ENCODE results near the gene TAS1R3.

DNA sequence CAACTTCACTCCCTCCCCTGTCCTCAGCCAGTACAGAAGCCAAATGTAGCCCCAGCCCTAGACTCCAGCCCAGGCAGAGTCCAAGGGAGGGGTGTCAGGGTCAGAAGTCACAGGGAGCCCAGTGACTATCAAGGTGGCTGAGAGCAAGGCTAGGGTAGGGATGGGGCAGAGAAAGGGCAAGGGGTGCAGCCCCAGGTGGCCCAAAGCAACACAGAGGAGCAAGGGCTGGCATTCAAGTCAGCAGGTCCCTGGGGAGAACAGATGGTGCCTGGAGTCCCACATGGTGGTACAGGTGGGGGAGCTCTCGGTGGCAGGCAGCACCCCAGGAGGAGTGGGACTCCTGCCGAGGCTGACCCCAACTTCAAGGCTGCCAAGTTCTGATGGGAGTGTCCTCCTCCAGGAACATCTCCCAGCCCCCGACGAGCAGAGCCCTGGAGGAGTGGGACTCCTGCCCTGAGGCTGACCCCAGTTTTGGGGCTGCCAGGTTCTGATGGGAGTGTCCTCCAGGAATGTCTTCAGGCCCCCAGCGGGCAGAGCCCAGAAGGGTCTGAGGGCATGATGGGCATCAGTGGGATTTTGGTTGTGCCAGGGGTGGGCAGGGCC lies 21.8 kb downstream of the TAS1R3 start:
- TF ChIP-seq SP1 (IDR thresholded peaks at IDR 0.05), result no peak
- TF ChIP-seq TARDBP (IDR thresholded peaks at IDR 0.05), result no peak
- no peak for TF ChIP-seq FOXM1 (IDR thresholded peaks at IDR 0.05; ENCODE audit: borderline replicate concordance)
- TF ChIP-seq SUZ12 (IDR thresholded peaks at IDR 0.05), result no peak
- TF ChIP-seq ELF4 (IDR thresholded peaks at IDR 0.05), result no peak
- no peak for TF ChIP-seq BHLHE40 (IDR thresholded peaks at IDR 0.05; ENCODE audit: borderline replicate concordance)
- TF ChIP-seq CTBP1 (IDR thresholded peaks at IDR 0.05; ENCODE audit: borderline replicate concordance), result no peak
- no peak for TF ChIP-seq FOXA1 (IDR thresholded peaks at IDR 0.05)
- no peak for TF ChIP-seq FOXK2 (IDR thresholded peaks at IDR 0.05)
